Measurements from ENCODE around the gene RMC1. TPM values are rescaled to one million over a fixed set of nuclear protein-coding genes. Genes with fewer than 3 reads are reported as not detected.
"Not testable (repeated sequence)": the region's sequence is repeated elsewhere in the genome, so short reads cannot be mapped to it uniquely, and the experiment has no call there.

Gene RMC1
- total RNA-seq, 2 experiments from 2014 or later: 26.2 to 29.7 TPM

DNA sequence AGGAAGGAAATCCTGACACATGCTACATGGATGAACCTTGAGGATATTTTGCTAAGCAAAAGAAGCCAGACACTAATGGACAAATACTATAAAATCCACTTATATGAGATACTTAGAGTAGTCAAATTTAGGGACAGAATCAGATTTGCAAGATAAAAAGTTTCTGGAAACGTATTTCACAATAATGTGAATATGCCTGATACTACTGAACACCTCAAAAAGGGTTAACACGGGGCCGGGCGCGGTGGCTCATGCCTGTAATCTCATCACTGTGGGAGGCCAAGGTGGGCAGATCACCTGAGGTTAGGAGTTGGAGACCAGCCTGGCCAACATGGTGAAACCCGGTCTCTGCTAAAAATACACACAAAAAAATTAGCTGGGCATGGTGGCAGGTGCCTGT, 1.7 kb upstream of the RMC1 start:
- intact Hi-C loops (cut with micrococcal nuclease): loop anchor here (1.0 to 10.0 kb wide), 6 partner anchors 161 to 687 kb away; partner anchors contain the start of gene ANKRD29
- Mint-ChIP-seq H3K36me3 (ENCODE audit: low read depth) (peaks cover 3% of the 10 kb centered on the region), H3K9me3 (no peaks in the 10 kb centered on the region), H3K4me1 (ENCODE audit: low read depth) (peaks cover 34% of the 10 kb centered on the region), H3K27ac (no peak overlapping the region), H3K27me3 (ENCODE audit: low read depth) (no peaks in the 10 kb centered on the region), H3K4me3 (no peak overlapping the region)
- CTCF ChIA-PET: interaction anchor here (0.6 to 1.8 kb wide), 5 partner anchors 9 to 309 kb away, joined by 3 to 4 read pairs (median 3); no protein-coding TSS in a partner anchor
- no peak for DNase-seq

DNA sequence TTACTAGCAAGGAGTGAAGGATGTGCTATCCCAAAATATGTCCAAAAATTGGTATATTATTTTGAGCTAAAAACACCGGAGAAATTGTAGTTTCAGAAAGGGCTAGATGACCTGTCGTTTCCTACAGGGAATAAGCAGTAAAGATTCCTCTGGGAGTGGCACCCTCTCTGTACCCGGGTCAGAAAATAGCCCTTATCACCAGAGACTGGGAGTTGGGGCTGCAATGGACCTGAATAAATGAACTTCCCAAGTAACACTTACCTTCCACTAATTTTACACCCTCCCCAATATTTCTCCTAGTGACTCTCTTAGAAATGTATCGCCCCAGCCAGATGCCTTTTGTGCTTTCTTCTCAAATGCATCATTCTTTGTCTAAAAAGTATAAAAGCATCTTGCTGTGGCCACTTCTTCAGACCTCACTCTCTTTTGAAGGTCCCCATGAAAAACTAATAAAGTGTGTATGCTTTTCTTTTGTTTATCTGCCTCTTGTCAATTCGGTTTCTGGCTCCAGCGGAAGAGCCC, 734 bp upstream of the RMC1 start:
- Mint-ChIP-seq H3K27ac (peak overlapping the region; percentile 88), H3K27me3 (ENCODE audit: low read depth) (no peaks in the 10 kb centered on the region), H3K4me3 (peak overlapping the region; percentile 86), H3K4me1 (ENCODE audit: low read depth) (peaks cover 40% of the 10 kb centered on the region), H3K36me3 (ENCODE audit: low read depth) (peaks cover 9% of the 10 kb centered on the region), H3K9me3 (no peaks in the 10 kb centered on the region)
- CTCF ChIA-PET: interaction anchor here (0.5 to 1.8 kb wide), 4 partner anchors 10 to 59 kb away, joined by 3 to 4 read pairs (median 3); no protein-coding TSS in a partner anchor
- intact Hi-C loops (cut with micrococcal nuclease): loop anchor here (1.0 to 10.0 kb wide), 12 partner anchors 14 to 895 kb away; partner anchors contain the start of genes ANKRD29, NPC1, OSBPL1A and RIOK3
- DNase-seq: no peak

DNA sequence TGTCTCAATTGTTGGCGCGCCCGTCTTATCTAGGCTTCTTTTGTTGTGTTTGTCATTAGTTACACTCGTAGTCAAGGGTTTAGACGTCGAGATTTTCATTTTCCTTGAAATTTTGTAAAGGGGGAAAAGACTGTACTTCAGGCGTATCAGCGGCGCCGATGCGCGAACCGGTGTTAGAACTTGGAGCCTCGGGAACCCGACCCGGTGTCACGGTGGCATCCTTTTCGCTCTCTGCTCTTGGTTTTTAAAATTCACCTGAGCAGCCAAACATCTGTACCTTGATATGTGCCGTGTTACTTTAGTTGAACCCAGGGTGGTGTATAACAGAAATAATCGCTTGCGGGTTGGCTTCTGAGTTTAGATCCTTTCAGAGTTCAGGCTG, 643 bp downstream of the RMC1 start:
- Mint-ChIP-seq H3K4me1 (ENCODE audit: low read depth) (peaks cover 41% of the 10 kb centered on the region), H3K27me3 (ENCODE audit: low read depth) (no peaks in the 10 kb centered on the region), H3K4me3 (peak overlapping the region; percentile 92), H3K27ac (peak overlapping the region; percentile 44), H3K9me3 (no peaks in the 10 kb centered on the region), H3K36me3 (ENCODE audit: low read depth) (peaks cover 20% of the 10 kb centered on the region)
- DNase-seq: peak; percentile 15
- CTCF ChIA-PET: interaction anchor here (2.1 kb wide), 1 partner anchor 12 kb away, joined by 16 read pairs; no protein-coding TSS in a partner anchor
- intact Hi-C loops (cut with micrococcal nuclease): loop anchor here (1.0 to 10.0 kb wide), 13 partner anchors 16 to 893 kb away; partner anchors contain the start of genes ANKRD29, CABLES1, NPC1 and OSBPL1A

DNA sequence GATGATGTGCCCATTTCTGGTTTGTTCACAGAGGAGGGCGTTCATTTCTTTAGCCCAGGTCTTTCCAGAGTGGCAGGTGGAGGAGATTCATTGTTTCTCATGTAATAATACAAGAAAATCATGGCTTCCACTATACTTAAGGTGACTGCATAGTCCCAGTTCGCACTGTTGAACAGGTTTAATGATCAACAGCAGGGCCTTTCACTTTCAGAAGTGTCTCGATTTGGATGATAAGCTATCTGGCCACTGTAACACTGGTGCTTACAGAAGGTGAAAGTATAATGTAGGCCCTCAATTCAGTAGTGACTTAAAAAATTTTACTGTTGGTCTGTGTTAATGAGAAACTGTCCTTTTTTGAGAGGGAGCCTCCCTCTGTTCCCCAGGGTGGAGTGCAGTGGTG, 1.4 kb downstream of the RMC1 start:
- no peaks in the 10 kb centered on the region for H3K27me3 Mint-ChIP-seq (ENCODE audit: low read depth)
- peak; percentile 19 for DNase-seq
- intact Hi-C loops (cut with micrococcal nuclease): loop anchor here (2.0 to 10.0 kb wide), 6 partner anchors 158 to 690 kb away; partner anchors contain the start of genes ANKRD29 and CABLES1
- peak overlapping the region; percentile 92 for H3K4me3 Mint-ChIP-seq
- CTCF ChIA-PET: interaction anchor here (1.2 to 2.1 kb wide), 3 partner anchors 8 to 13 kb away, joined by 5 to 16 read pairs (median 7); no protein-coding TSS in a partner anchor
- peaks cover 20% of the 10 kb centered on the region for H3K36me3 Mint-ChIP-seq (ENCODE audit: low read depth)
- peak overlapping the region; percentile 44 for H3K27ac Mint-ChIP-seq
- H3K4me1 Mint-ChIP-seq (ENCODE audit: low read depth): peaks cover 37% of the 10 kb centered on the region
- no peaks in the 10 kb centered on the region for H3K9me3 Mint-ChIP-seq

DNA sequence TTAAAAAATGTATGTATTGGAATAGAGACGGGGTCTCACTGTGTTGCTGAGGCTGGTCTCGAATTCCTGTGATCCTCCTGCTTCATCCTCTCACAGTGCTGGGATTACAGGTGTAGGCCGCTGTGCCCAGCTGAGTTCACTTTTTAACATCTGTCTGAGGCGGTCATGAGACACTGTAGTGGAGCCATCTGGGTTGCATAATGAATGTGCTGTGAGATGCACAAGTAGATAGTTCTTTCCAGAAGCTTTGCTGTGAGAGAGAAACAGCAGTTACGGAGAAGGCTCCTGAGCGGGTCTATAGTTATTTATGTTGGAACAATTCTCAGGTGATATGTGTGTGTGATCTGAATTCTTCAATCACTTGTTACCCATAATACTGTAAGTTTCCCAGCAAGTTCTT, 3.1 kb downstream of the RMC1 start:
- DNase-seq: no peak
- no peaks in the 10 kb centered on the region for H3K9me3 Mint-ChIP-seq
- peaks cover 30% of the 10 kb centered on the region for H3K36me3 Mint-ChIP-seq (ENCODE audit: low read depth)
- intact Hi-C loops (cut with micrococcal nuclease): loop anchor here (10.0 kb wide), 2 partner anchors 242 to 692 kb away; no protein-coding TSS in a partner anchor
- H3K27ac Mint-ChIP-seq: no peak overlapping the region
- no peak overlapping the region for H3K4me3 Mint-ChIP-seq
- CTCF ChIA-PET: interaction anchor here (1.7 to 2.0 kb wide), 2 partner anchors 10 kb away, joined by 4 to 7 read pairs; no protein-coding TSS in a partner anchor
- H3K27me3 Mint-ChIP-seq (ENCODE audit: low read depth): no peaks in the 10 kb centered on the region
- peaks cover 37% of the 10 kb centered on the region for H3K4me1 Mint-ChIP-seq (ENCODE audit: low read depth)

DNA sequence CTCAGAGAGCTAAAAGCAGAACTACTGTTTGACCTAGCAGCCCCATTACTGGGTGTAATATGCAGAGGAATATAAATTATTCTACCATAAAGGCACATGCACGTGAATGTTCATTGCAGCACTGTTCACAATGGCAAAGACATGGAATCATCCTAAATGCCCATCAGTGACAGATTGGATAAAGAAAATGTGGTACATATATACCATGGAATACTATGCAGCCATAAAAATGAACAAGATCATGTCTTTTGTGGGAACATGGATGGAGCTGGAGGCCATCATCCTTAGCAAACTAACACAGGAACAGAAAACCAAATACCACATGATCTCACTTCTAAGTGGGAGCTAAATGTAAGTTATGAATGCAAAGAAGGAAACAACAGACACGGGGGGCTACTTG, 7.6 kb downstream of the RMC1 start:
- H3K9me3 Mint-ChIP-seq; intact Hi-C loops (cut with micrococcal nuclease); H3K27ac Mint-ChIP-seq; H3K4me3 Mint-ChIP-seq; DNase-seq; H3K27me3 Mint-ChIP-seq (ENCODE audit: low read depth): not testable (repeated sequence)
- CTCF ChIA-PET: interaction anchor here (1.0 kb wide), 1 partner anchor 10 kb away, joined by 3 read pairs; no protein-coding TSS in a partner anchor
- Mint-ChIP-seq H3K4me1 (ENCODE audit: low read depth) (peaks cover 21% of the 10 kb centered on the region), H3K36me3 (ENCODE audit: low read depth) (peaks cover 33% of the 10 kb centered on the region)

DNA sequence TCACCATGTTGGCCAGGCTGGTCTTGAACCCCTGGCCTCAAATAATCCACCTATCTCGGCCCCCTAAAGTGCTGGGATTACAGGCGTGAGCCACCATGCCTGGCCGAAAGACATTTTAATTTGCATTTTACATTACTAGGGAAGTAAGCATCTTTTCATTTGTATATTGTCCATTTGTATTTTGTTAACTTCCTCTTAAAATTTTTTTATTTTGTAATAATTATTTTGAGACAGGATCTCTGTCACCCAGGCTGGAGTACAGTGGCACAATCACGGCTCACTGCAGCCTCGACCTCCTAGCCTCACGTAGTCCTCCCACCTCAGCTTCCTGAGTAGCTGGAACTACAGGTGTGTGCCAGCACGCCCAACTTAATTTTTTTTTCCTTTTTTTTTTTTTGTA, 8.9 kb downstream of the RMC1 start:
- DNase-seq; H3K4me3 Mint-ChIP-seq; intact Hi-C loops (cut with micrococcal nuclease); H3K27me3 Mint-ChIP-seq (ENCODE audit: low read depth); H3K9me3 Mint-ChIP-seq: not testable (repeated sequence)
- H3K36me3 Mint-ChIP-seq (ENCODE audit: low read depth): peaks cover 33% of the 10 kb centered on the region
- CTCF ChIA-PET: interaction anchor here (0.6 to 0.7 kb wide), 4 partner anchors 12 to 69 kb away, joined by 3 read pairs; no protein-coding TSS in a partner anchor
- H3K27ac Mint-ChIP-seq: peak overlapping the region; percentile 69
- H3K4me1 Mint-ChIP-seq (ENCODE audit: low read depth): peaks cover 16% of the 10 kb centered on the region

DNA sequence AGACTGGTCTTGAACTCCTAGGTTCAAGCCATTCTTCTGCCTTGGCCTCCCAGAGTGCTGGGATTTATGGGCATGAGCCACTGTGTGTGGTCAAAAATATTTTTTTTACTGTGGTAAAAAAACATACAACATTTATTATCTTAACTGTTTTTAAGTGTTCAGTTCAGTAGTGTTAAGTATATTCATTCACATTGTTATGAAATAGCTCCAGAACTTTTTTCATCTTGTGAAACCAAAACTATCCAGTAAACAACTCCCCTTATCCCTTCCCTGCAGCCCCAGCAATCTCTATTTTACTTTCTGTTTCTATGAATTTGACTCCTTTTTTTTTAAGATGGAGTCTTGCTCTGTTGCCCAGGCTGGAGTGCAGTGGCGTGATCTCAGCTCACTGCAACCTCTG, 9.3 kb downstream of the RMC1 start:
- H3K4me3 Mint-ChIP-seq: no peak overlapping the region
- peaks cover 13% of the 10 kb centered on the region for H3K4me1 Mint-ChIP-seq (ENCODE audit: low read depth)
- intact Hi-C loops (cut with micrococcal nuclease): no loop called here

DNA sequence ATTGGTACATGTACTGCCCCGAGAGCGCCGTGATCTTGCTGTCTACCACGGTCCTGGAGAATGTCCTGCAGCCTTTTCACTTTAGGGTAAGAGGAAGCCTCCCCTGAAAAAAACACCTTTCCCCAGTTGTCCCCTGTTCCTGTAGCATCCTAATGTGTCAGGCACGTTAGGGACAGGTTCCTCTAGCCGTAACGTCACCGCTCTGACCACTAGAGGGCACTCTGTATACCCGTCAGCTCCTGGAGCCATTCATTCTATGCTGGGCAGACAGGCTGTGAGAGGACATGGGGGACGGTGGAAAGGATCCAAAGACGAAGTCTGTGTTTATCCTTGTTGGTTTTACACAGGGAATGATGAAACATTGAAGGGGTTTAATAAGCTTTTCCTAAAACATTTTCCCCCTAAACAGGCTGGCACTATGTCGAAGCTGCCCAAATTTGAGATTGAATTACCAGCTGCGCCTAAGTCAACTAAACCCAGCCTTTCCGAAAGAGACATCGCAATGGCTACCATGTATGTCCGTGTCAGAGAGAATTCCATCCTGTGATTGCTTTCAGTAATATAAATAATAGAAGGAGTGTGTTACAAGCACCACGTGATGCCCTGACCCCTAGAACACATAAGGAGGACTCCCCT, 12.7 kb downstream of the RMC1 start:
- peak overlapping the region; percentile 60 for H3K27ac Mint-ChIP-seq
- CTCF ChIA-PET: interaction anchor here (0.6 to 3.8 kb wide), 37 partner anchors 10 to 1919 kb away, joined by 3 to 22 read pairs (median 4); partner anchors contain the start of gene RIOK3
- H3K4me1 Mint-ChIP-seq (ENCODE audit: low read depth): peaks cover 7% of the 10 kb centered on the region
- H3K36me3 Mint-ChIP-seq (ENCODE audit: low read depth): peaks cover 34% of the 10 kb centered on the region
- H3K9me3 Mint-ChIP-seq: no peaks in the 10 kb centered on the region
- H3K27me3 Mint-ChIP-seq (ENCODE audit: low read depth): no peaks in the 10 kb centered on the region
- DNase-seq: peak; percentile 89
- intact Hi-C loops (cut with micrococcal nuclease): loop anchor here (1.0 to 5.0 kb wide), 5 partner anchors 25 to 296 kb away; partner anchors contain the start of gene LAMA3
- H3K4me3 Mint-ChIP-seq: no peak overlapping the region

More for the DNA sequence above, 9.3 kb downstream of the RMC1 start:
- CTCF ChIA-PET: interaction anchor here (0.6 to 0.7 kb wide), 3 partner anchors 16 to 68 kb away, joined by 3 read pairs; no protein-coding TSS in a partner anchor
- no peak for DNase-seq
- Mint-ChIP-seq H3K27ac (peak overlapping the region; percentile 69), H3K9me3 (no peaks in the 10 kb centered on the region), H3K27me3 (ENCODE audit: low read depth) (no peaks in the 10 kb centered on the region), H3K36me3 (ENCODE audit: low read depth) (peaks cover 33% of the 10 kb centered on the region)

DNA sequence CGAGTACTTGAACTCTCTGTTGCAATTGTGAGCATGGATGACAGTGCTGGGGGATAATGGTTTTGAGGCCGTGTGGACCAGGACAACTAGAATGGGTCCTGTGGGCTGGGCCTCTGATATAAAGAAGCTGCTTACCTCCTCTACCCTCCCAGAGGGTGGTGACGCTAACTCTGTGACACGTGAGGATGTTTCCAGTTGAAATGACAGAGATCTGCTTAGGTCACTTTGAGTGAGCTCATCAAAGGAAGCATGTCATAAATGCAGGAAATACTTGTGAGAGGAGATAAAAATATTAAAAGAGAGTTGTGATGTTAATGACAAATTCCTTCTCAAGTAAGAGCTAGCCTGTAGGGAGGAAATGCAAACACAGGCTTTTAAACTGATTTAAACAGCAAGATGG, 16.4 kb downstream of the RMC1 start:
- Mint-ChIP-seq H3K4me1 (ENCODE audit: low read depth) (peaks cover 9% of the 10 kb centered on the region), H3K4me3 (no peak overlapping the region), H3K27me3 (ENCODE audit: low read depth) (no peaks in the 10 kb centered on the region), H3K36me3 (ENCODE audit: low read depth) (peaks cover 46% of the 10 kb centered on the region), H3K9me3 (no peaks in the 10 kb centered on the region), H3K27ac (peak overlapping the region; percentile 39)
- CTCF ChIA-PET: no interaction called here
- intact Hi-C loops (cut with micrococcal nuclease): loop anchor here (5.0 kb wide), 1 partner anchor 183 kb away; no protein-coding TSS in a partner anchor
- no peak for DNase-seq

DNA sequence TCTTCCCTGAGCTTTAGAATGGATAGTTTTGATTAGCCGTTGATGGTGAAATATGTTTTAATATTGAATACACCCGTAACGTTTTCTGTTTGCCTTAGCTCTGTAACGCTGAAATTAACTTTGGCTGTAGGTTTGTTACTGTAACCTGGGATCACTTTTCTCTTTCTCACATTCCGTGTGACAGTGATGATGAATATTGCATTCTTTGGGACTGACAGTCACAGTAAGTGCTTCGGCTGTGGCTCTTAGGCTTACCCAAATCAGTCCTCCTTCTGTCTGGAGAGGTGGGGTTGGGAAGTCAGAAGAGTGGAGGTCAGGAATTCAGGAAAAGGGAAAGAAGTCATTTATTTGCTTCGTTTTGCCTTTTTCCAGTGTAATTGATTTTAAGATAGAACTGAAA, 18.0 kb downstream of the RMC1 start:
- H3K4me3 Mint-ChIP-seq: no peak overlapping the region
- CTCF ChIA-PET: interaction anchor here (1.1 to 1.2 kb wide), 2 partner anchors 10 to 64 kb away, joined by 3 read pairs; no protein-coding TSS in a partner anchor
- H3K27me3 Mint-ChIP-seq (ENCODE audit: low read depth): no peaks in the 10 kb centered on the region
- H3K4me1 Mint-ChIP-seq (ENCODE audit: low read depth): peaks cover 7% of the 10 kb centered on the region
- H3K9me3 Mint-ChIP-seq: no peaks in the 10 kb centered on the region
- H3K27ac Mint-ChIP-seq: no peak overlapping the region
- peaks cover 45% of the 10 kb centered on the region for H3K36me3 Mint-ChIP-seq (ENCODE audit: low read depth)
- intact Hi-C loops (cut with micrococcal nuclease): no loop called here
- no peak for DNase-seq

DNA sequence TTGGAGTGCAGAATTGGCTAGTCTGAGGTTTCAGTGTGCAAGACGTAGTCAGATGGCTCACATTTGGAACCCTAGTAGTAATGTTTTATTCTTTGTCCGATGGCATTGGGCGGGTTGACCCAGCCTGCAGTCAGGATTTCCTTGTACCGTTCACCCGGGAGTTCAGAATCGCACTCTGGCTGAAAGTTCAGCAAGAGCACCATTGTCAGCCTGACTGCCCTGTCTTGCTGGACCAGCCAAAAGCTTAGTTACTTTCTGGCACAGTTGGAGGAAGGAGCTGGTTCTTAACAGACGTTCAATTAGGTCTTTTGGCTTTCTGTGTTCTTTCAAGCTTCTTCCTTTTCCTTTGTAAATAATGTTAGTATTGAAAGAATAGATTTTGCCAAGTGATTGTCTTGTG, 18.6 kb downstream of the RMC1 start:
- CTCF ChIA-PET: interaction anchor here (0.9 kb wide), 1 partner anchor 181 kb away, joined by 3 read pairs; no protein-coding TSS in a partner anchor
- Mint-ChIP-seq H3K9me3 (no peaks in the 10 kb centered on the region), H3K27ac (peak overlapping the region; percentile 16), H3K4me3 (no peak overlapping the region), H3K4me1 (ENCODE audit: low read depth) (peaks cover 7% of the 10 kb centered on the region), H3K36me3 (ENCODE audit: low read depth) (peaks cover 45% of the 10 kb centered on the region), H3K27me3 (ENCODE audit: low read depth) (no peaks in the 10 kb centered on the region)
- intact Hi-C loops (cut with micrococcal nuclease): no loop called here
- DNase-seq: no peak
